GM20000 (cell line): Measurements from ENCODE around the gene CD79B.
"Not testable (repeated sequence)": the region's sequence is repeated elsewhere in the genome, so short reads cannot be mapped to it uniquely, and the experiment has no call there.

Experiments
- DNase-seq: peaks from one replicate; pipeline ENCODE4 v3.0.0; 2012; ENCODE audit warnings: low spot score
- TF ChIP-seq, protein P1 (sequence below): IDR thresholded peaks from 2 replicates; pipeline ENCODE4 v1.5.1; 2012; ENCODE audit warnings: mild to moderate bottlenecking, control low read depth; ENCODE audit errors: extremely low read depth, missing control alignments

Gene CD79B

DNA sequence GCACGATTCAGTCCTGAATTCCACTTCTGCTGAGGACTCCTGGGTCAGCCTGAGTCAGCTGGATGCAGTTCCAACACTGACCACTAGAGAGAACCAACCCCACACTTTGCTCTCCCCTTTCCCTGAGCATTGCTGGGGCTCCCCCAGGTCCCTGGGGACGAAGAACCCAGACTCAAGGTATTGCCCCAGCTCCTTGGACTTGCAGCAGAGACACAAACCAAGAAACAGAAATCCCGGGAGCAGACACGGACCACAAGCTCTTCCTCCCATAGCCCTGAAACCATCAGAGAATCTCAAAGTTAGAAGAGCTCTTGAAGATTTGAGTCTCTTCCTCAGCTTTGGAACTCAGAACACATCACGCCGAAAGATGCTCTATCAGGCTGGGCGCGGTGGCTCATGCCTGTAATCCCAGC is 12.8 kb downstream of the CD79B start:
- DNase-seq: peak; percentile 79
- TF ChIP-seq, protein P1, sequence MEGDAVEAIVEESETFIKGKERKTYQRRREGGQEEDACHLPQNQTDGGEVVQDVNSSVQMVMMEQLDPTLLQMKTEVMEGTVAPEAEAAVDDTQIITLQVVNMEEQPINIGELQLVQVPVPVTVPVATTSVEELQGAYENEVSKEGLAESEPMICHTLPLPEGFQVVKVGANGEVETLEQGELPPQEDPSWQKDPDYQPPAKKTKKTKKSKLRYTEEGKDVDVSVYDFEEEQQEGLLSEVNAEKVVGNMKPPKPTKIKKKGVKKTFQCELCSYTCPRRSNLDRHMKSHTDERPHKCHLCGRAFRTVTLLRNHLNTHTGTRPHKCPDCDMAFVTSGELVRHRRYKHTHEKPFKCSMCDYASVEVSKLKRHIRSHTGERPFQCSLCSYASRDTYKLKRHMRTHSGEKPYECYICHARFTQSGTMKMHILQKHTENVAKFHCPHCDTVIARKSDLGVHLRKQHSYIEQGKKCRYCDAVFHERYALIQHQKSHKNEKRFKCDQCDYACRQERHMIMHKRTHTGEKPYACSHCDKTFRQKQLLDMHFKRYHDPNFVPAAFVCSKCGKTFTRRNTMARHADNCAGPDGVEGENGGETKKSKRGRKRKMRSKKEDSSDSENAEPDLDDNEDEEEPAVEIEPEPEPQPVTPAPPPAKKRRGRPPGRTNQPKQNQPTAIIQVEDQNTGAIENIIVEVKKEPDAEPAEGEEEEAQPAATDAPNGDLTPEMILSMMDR: peak; percentile 92

DNA sequence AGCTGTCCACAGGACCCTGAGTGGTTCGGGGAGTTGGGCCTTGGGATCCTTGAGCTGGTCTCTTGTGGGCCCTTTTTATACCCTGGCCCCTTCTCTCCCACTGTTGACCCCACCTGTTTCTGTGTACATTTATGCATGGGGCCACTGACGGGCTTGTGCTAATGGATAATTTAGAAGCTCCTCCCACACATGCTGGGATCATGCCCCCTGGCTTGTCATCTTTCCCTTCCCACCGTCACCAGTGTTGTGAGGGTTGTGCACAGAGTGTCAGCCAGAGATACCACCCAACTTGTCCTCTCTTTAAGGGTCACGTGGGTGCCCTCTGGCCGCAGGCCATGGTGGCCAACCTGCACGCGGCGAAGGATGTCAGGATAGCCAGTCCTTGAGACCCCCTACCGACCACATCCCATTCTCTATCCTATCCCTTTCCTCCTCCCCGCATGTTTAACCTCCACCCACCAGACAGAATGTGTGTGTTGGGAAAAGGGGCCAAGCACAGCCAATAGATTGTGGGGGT is 13.3 kb downstream of the CD79B start, which contains the start of gene GH1:
Gene GH1 (minus strand): TSS at position 51 of the 517 bp plus-strand sequence. CDS start 63 bp downstream, outside the sequence.
- not testable (repeated sequence) for DNase-seq

DNA sequence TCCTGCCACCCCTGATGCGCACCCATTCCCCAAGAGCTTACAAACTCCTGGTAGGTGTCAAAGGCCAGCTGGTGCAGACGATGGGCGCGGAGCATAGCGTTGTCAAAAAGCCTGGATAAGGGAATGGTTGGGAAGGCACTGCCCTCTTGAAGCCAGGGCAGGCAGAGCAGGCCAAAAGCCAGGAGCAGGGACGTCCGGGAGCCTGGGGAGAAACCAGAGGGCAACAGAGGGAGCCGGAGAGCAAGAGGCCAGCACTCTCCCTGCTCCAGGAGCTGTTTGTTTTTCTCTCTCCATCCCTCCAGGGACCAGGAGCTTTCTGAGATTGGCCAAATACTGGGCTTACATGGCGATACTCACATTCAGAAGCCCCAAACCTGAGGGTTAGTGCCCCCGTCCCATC is 13.8 kb downstream of the CD79B start:
- DNase-seq: no peak
- TF ChIP-seq, protein P1: no peak

DNA sequence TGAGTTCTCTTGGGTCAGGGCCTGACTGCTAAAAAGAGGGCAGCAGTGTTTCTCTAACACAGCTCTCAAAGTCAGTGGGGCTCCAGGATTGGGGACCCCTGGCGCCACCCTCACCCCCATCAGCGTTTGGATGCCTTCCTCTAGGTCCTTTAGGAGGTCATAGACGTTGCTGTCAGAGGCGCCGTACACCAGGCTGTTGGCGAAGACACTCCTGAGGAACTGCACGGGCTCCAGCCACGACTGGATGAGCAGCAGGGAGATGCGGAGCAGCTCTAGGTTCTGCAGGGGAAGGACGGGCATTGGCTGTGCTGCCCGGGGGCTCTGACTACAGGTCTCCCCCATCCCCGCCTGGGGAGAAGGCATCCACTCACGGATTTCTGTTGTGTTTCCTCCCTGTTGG is 14.5 kb downstream of the CD79B start:
- TF ChIP-seq, protein P1: no peak

DNA sequence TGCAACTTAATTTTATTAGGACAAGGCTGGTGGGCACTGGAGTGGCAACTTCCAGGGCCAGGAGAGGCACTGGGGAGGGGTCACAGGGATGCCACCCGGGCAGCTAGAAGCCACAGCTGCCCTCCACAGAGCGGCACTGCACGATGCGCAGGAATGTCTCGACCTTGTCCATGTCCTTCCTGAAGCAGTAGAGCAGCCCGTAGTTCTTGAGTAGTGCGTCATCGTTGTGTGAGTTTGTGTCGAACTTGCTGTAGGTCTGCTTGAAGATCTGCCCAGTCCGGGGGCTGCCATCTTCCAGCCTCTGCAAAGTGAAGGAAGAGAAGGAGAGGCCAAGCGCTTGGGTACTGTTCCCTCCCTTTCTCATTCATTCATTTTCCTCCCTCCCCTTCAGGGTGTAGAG is 14.9 kb downstream of the CD79B start:
- not testable (repeated sequence) for DNase-seq

More for the DNA sequence above, 14.5 kb downstream of the CD79B start:
- DNase-seq: no peak

DNA sequence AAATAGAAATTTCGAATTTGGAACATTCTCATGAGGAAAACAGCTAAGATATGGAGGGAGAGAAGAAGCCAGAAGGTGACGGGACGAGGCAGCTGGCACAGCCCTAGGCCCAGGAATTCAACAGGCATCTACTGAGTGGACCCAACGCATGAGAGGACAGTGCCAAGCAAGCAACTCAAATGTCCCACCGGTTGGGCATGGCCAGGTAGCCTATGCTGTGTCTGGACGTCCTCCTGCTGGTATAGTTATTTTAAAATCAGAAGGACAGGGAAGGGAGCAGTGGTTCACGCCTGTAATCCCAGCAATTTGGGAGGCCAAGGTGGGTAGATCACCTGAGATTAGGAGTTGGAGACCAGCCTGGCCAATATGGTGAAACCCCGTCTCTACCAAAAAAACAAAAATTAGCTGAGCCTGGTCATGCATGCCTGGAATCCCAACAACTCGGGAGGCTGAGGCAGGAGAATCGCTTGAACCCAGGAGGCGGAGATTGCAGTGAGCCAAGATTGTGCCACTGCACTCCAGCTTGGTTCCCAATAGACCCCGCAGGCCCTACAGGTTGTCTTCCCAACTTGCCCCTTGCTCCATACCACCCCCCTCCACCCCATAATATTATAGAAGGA is 15.5 kb downstream of the CD79B start:
- DNase-seq: no peak
- TF ChIP-seq, protein P1: no peak

DNA sequence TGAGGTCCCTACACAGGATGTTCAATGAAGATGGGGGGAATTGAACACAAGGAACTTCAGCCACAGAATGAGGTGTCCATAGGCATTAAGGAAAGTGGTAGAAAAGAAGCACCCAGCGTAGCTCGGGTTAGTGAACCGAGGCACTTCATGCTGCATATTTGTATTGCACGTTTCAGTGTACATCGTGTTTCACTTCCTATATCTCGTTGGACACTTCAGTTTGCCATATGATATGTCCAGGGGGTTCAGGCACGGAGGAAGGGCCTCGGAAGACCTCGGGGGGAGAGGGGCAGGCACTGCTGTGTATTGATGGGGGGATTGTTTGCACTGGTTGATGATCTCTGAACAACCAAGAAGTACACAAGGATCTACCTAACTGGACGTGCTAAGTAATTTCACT is 16.4 kb downstream of the CD79B start:
- DNase-seq: not testable (repeated sequence)

DNA sequence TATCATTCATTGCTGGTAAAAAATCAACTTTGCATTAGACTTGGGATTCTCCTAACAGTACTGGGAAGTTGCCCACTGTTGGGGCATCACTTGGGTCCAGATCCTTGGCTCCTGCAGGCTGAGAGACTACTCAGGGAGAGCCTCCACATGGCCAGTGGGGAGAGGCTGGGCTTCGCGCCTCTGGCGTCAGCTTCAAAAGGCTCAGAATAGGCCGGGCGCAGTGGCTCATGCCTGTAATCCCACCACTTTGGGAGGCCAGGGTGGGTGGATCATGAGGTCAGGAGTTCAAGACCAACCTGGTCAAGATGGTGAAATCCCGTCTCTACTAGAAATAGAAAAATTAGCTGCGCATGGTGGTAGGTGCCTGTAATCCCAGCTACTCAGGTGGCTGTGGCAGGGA is 17.7 kb downstream of the CD79B start:
- TF ChIP-seq, protein P1: no peak

DNA sequence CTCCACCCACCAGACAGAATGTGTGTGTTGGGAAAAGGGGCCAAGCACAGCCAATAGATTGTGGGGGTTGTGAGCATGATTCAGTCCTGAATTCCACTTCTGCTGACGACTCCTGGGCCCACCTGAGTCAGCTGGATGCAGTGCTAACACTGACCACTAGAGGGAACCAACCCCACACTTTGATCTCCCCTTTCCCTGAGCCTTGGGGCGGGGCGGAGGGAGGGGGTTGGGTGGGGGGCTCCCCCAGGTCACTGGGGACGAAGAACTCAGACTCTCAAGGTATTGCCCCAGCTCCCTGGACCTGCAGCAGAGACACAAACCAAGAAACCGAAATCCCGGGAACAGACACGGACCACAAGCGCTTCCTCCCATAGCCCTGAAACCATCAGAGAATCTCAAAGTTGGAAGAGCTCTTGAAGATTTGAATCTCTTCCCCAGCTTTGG is 20.5 kb downstream of the CD79B start:
- TF ChIP-seq, protein P1: peak; percentile 58
- DNase-seq: peak; percentile 59

More for the DNA sequence above, 17.7 kb downstream of the CD79B start:
- no peak for DNase-seq
